ENCODE results near the gene AP3D1.
A peak's percentile ranks its signal among the peaks of the same experiment; 100 is the strongest.

AP3D1 gene

DNA sequence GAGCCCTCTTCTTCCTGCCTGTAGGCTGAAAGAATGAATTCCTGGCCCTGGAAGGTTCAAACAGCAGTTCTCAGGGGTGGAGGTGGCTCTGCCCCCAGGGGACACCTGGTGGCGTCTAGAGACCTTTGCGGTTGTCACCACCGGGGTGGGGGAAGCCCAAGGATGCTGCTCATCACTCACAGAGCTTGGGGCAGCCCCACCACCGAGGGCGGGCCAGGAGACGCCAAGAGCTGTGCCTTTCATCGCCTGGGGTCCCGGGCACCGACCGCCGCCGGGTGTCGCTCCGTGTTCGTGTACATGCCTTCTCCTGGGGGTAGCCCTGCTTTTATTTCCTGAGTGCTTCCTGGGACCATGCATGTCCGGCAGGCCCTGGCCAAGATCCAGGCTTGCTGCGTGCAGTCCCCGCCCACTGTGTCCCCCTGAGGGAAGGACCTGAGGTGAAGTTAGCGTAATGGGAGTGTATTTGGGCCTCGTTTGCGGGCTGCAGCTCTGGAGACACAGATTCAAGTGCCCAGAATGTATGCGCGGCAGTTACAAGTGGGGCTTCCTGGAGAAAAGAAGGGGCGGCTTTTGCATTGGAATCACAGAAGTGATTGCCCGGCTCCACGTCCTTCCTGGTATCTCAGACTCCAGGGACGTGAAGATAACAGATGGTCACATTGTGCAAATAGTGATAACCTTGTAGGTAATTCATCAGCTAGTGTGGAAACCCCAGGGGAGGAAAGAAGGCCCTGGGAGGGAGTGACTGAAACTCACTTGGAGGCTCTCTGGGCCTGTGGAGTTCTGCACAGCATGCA, 20.2 kb upstream of the AP3D1 start:
- H3K9me3 Mint-ChIP-seq (ENCODE audit: low read depth), result no peaks in the 10 kb centered on the region
- H3K27me3 Mint-ChIP-seq, result no peaks in the 10 kb centered on the region
- H3K4me3 Mint-ChIP-seq, result peak overlapping the region; percentile 66
- peak overlapping the region; percentile 50 for H3K27ac Mint-ChIP-seq
- peaks cover 62% of the 10 kb centered on the region for H3K4me1 Mint-ChIP-seq (ENCODE audit: low read depth)
- H3K36me3 Mint-ChIP-seq, result no peaks in the 10 kb centered on the region

DNA sequence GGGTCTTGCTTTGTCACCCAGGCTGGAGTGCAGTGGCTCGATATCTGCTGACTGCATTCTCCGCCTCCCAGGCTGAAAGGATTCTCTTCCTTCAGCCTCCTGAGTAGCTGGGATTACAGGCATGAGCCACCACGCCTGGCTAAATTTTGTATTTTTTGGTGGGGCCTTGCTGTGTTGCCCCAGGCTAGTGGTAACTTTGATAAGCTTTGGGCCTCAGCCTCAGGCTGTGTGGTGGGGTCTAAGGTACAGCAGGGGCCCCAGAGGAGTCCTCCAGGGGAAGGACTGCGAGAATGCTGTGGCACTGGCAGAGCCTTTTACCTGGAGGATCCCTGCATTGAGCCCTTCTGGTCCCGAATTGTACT, 19.6 kb upstream of the AP3D1 start:
- Mint-ChIP-seq H3K4me3 (peak overlapping the region; percentile 66), H3K9me3 (ENCODE audit: low read depth) (no peaks in the 10 kb centered on the region), H3K27me3 (no peaks in the 10 kb centered on the region), H3K36me3 (no peaks in the 10 kb centered on the region), H3K4me1 (ENCODE audit: low read depth) (peaks cover 60% of the 10 kb centered on the region), H3K27ac (peak overlapping the region; percentile 50)

- no peaks in the 10 kb centered on the region for H3K36me3 Mint-ChIP-seq
Observed at GRCh38 chr19:2170219-2170618, 18.9 kb upstream of the AP3D1 start.

DNA sequence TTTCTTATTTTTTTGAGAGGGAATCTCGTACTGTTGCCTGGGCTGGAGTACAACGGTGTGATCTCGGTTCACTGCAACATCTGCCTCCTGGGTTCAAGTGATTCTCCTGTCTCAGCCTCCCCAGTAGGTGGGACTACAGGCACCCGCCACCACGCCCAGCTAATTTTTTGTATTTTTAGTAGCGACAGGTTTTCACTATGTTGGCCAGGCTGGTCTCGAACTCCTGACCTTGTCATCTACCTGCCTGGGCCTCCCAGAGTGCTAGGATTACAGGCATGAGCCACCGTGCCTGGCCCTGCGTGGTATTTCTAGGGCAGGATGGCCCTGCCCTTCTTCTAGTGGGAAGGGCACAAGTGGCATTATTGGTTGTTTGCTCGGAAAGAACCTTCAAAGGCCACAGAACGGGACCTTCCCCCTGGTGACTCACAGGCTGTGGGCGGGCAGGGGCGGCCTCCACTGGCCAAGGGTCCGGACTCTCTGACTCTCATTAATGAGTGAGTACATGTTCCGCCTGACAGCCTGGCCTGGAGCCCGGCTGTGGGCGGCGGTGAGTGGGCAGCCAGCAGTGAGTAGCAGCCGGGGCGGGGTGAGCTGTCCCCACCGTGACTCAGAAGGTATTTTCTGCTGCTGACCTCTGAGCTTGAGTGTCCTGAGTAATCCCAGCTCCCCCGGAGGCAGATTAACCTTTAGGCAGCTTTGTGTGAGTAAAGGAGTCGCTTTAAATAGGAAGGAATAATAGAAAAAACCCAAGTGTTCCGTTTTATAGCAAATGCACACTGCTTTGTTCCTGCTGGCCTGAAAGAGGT, 17.5 kb upstream of the AP3D1 start:
- Mint-ChIP-seq H3K4me1 (ENCODE audit: low read depth) (peaks cover 57% of the 10 kb centered on the region), H3K27ac (peak overlapping the region; percentile 84), H3K9me3 (ENCODE audit: low read depth) (no peaks in the 10 kb centered on the region), H3K4me3 (peak overlapping the region; percentile 76), H3K27me3 (no peaks in the 10 kb centered on the region), H3K36me3 (no peaks in the 10 kb centered on the region)

More at GRCh38 chr19:2170219-2170618, 18.9 kb upstream of the AP3D1 start:
- Mint-ChIP-seq H3K27me3 (no peaks in the 10 kb centered on the region), H3K27ac (no peak overlapping the region), H3K4me3 (peak overlapping the region; percentile 7), H3K9me3 (ENCODE audit: low read depth) (no peaks in the 10 kb centered on the region), H3K4me1 (ENCODE audit: low read depth) (peaks cover 62% of the 10 kb centered on the region)

GRCh38 chr19:2167896-2168618, 16.7 kb upstream of the AP3D1 start:
- Mint-ChIP-seq H3K4me3 (peak overlapping the region; percentile 76), H3K27ac (peak overlapping the region; percentile 84), H3K4me1 (ENCODE audit: low read depth) (peaks cover 52% of the 10 kb centered on the region), H3K27me3 (no peaks in the 10 kb centered on the region), H3K9me3 (ENCODE audit: low read depth) (no peaks in the 10 kb centered on the region), H3K36me3 (no peaks in the 10 kb centered on the region)

DNA sequence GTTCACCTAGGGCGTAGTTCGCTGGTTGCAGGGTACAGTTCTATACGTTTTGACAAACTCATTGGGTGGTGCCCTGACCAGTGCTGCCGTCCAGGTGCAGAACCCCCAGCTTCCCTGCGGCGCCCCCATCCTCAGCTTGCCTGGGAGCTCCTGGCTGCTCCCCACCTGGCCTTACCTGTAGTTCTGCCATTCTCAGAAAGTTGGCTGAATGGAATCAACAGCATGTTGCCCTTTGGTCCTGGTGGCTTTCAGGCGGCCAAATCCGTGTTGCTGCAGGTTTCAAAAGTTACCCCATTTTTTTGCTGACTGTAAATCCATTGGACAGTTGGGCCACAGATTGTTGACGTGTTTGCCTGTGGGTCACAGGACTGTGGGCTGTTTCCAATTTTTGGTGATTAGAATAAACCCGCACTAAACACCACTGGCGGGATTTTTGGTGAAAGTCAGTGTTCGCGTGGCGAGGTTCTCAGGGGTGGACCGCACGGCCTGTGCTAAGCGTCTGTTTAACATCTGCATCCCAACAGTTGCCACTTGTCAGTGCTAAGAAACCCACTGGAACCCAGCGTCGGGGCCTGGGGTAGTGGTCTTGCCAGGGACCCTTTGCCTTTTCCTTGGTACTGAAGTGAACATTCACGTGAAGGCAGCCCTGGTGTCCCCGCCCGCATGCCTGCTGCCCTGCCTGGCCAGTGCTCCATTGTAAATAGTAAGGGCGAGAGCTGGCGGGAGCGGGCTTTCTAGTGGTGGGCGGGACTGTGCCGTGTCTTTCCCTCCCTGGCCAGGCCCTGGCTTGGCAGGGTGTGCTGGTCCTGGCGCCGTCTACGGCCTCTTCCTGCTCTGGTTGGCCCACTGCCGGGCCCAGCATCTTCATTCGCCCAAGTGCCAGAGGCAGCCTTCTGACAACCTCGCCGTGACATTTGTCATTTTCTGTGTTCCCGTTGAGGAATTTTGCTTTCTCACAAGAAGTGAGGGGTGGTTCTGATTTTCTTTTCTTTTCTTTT, 15.7 kb upstream of the AP3D1 start:
- Mint-ChIP-seq H3K9me3 (ENCODE audit: low read depth) (no peaks in the 10 kb centered on the region), H3K4me1 (ENCODE audit: low read depth) (peaks cover 49% of the 10 kb centered on the region), H3K27me3 (no peaks in the 10 kb centered on the region), H3K36me3 (no peaks in the 10 kb centered on the region), H3K27ac (peak overlapping the region; percentile 28), H3K4me3 (peak overlapping the region; percentile 76)

DNA sequence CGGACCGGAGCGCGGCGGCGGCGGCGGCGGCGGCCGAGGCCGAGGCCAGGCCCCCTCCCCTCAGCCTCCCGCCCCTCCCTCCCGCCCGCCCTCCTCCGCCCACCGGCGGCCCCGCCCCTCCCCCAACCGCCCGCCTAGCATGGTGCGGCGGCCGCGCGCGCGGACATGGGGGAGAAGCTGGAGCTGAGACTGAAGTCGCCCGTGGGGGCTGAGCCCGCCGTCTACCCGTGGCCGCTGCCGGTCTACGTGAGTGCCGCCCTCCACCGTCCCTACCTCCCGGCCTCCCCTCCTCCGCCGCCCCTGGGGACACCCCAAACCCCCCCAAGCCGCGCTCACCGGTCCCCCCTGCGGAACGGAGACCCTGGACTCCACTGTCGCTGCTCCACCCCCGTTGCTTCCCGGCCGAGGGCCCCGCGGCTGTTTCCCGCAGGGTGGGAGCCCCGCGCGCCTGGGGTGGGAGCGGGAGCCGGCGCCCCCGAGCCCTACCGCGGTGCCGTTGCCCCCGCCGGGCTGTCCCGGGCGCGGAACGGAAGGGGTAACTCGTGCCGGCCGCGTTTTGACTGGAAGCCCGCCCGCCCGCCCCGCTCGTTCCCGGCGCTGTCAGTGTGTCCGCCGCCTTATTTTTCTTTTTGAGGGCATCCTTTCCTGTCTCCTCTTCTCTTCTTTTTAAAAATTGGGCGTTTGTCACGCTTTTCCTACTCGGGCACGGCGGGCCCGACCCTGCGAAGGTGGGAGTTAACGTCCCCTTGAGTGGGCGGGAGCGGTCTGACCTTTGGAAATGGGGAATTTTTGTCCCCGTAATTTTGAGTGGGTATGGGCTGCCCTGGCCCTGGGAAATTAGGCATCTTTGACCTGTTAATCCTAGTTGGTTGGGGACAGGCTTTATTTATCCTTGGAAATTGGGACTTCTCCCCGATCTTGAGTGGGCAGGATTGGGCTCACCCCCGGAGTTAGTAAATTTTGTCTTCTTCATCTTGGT, 12.9 kb upstream of the AP3D1 start:
- Mint-ChIP-seq H3K4me1 (ENCODE audit: low read depth) (peaks cover 27% of the 10 kb centered on the region), H3K4me3 (peak overlapping the region; percentile 97), H3K27ac (peak overlapping the region; percentile 93), H3K36me3 (no peaks in the 10 kb centered on the region), H3K9me3 (ENCODE audit: low read depth) (no peaks in the 10 kb centered on the region), H3K27me3 (no peaks in the 10 kb centered on the region)

DNA sequence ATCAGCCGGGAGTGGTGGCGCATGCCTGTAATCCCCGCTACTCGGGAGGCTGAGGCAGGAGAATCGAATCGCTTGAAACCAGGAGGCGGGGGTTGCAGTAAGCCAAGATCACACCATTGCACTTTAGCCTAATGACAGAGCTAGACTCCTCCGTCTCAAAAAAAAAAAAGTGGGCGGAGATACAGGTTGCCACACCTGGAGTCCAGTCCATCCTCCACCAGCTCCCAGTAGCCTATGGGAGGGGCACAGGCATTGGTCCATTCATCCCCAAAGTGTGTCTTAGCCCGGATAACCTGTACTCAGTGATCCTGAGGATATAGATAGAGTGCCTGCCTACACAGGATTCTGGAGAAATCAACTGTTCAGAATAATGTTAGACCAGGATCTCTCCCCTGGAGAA, 9.0 kb upstream of the AP3D1 start:
- no peak overlapping the region for H3K27ac Mint-ChIP-seq
- H3K36me3 Mint-ChIP-seq, result no peaks in the 10 kb centered on the region
- H3K9me3 Mint-ChIP-seq (ENCODE audit: low read depth), result no peaks in the 10 kb centered on the region
- H3K4me1 Mint-ChIP-seq (ENCODE audit: low read depth), result peaks cover 3% of the 10 kb centered on the region
- H3K4me3 Mint-ChIP-seq, result no peak overlapping the region
- no peaks in the 10 kb centered on the region for H3K27me3 Mint-ChIP-seq

- Mint-ChIP-seq H3K27ac (no peak overlapping the region), H3K9me3 (ENCODE audit: low read depth) (no peaks in the 10 kb centered on the region), H3K27me3 (no peaks in the 10 kb centered on the region), H3K36me3 (no peaks in the 10 kb centered on the region), H3K4me1 (ENCODE audit: low read depth) (peaks cover 3% of the 10 kb centered on the region), H3K4me3 (no peak overlapping the region)
Observed at GRCh38 chr19:2157452-2157851, 6.1 kb upstream of the AP3D1 start.

DNA sequence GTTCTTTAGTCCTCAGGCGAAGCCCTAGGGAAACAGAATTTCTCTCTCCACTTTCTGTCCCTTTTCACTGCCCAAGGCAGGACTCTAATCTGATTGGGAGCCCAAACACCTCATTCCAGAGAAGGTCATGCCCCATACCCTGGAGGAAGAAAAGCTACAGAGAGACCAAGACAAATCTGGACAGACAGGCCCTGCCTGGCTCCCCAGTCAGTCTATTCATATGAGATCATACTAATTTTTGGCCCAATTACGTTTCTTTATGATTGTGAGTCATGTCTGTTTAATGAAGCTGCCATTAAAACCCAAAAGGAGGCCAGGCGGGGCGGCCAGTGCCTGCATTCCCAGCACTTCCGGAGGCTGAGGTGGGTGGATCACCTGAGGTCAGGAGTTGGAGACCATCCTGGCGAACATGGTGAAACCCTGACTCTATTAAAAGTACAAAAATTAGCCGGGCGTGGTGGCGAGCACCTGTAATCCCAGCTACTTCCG, 3.3 kb upstream of the AP3D1 start:
- H3K27ac Mint-ChIP-seq, result no peak overlapping the region
- no peak overlapping the region for H3K4me3 Mint-ChIP-seq
- no peaks in the 10 kb centered on the region for H3K36me3 Mint-ChIP-seq
- no peaks in the 10 kb centered on the region for H3K9me3 Mint-ChIP-seq (ENCODE audit: low read depth)
- H3K4me1 Mint-ChIP-seq (ENCODE audit: low read depth), result peaks cover 15% of the 10 kb centered on the region
- H3K27me3 Mint-ChIP-seq, result no peaks in the 10 kb centered on the region

DNA sequence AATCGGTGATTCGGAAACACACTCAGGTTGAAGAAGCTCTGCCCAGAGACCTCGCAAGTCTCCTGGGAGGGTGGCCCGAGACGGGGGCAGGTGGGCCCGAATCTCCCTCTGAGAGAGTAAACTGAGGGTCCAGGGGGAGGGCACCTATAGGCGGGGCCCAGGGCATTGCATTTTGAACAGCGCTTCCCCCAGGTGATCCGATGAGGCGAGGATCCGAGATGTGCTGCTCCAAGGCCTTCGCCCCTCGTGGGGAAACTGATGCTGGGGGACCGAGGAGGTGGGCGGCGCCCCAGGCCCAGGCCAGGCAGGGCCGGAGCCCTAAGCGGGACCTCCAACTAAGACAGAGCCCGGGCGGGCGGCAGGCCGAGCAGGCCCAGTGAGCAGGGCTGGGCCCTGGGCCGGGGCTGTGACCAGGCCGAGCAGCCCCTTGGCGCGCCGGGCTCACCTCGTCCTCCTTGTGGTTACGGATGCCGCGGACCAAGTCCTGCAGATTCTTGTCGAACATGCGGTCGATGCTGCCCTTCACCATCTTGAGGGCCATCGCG, 500 bp downstream of the AP3D1 start:
- no peak overlapping the region for H3K27ac Mint-ChIP-seq
- H3K4me3 Mint-ChIP-seq, result peak overlapping the region; percentile 80
- H3K9me3 Mint-ChIP-seq (ENCODE audit: low read depth), result no peaks in the 10 kb centered on the region
- H3K4me1 Mint-ChIP-seq (ENCODE audit: low read depth), result peaks cover 32% of the 10 kb centered on the region
- no peaks in the 10 kb centered on the region for H3K27me3 Mint-ChIP-seq
- H3K36me3 Mint-ChIP-seq, result no peaks in the 10 kb centered on the region

GRCh38 chr19:2149980-2150793, 1.2 kb downstream of the AP3D1 start:
- Mint-ChIP-seq H3K27me3 (no peaks in the 10 kb centered on the region), H3K4me1 (ENCODE audit: low read depth) (peaks cover 37% of the 10 kb centered on the region), H3K27ac (peak overlapping the region; percentile 78), H3K36me3 (no peaks in the 10 kb centered on the region), H3K9me3 (ENCODE audit: low read depth) (no peaks in the 10 kb centered on the region), H3K4me3 (peak overlapping the region; percentile 80)
